OCI-LY1 (cell line): Measurements from ENCODE around the gene DLGAP4.

Experiments used
- H2AFZ ChIP-seq: fragments of 200-600 bp; sonication (generic), shearing (Covaris generic); 2 replicates; pipeline ENCODE4 v1.6.0; 2014; ENCODE audit warnings: antibody characterized with exemption, mild to moderate bottlenecking, low read length
- H3F3A ChIP-seq: fragments of 200-600 bp; sonication (generic), shearing (Covaris generic); 2 replicates; pipeline ENCODE4 v1.6.0; 2014; ENCODE audit warnings: mild to moderate bottlenecking, antibody characterized with exemption, low read length, moderate library complexity; ENCODE audit not compliant: insufficient read depth
- H3K27ac ChIP-seq: fragments of 200-600 bp; sonication (generic); 2 replicates; pipeline ENCODE4 v1.5.1; 2014; ENCODE audit warnings: low read length, mixed run types, mild to moderate bottlenecking, low read depth; ENCODE audit not compliant: poor library complexity, severe bottlenecking
- H3K27me3 ChIP-seq: fragments of 200-600 bp; sonication (generic); 2 replicates; pipeline ENCODE4 v1.6.0; 2014; ENCODE audit warnings: antibody characterized with exemption, mild to moderate bottlenecking, low read length, moderate library complexity; ENCODE audit not compliant: insufficient read depth
- H3K36me3 ChIP-seq: fragments of 200-600 bp; sonication (generic); 2 replicates; pipeline ENCODE4 v1.6.1; 2014; ENCODE audit warnings: mild to moderate bottlenecking, antibody characterized with exemption, low read length, moderate library complexity, mixed read lengths; ENCODE audit not compliant: insufficient read depth
- H3K4me1 ChIP-seq: fragments of 200-600 bp; sonication (generic); 2 replicates; pipeline ENCODE4 v1.5.1; 2014; ENCODE audit warnings: mild to moderate bottlenecking, low read length, moderate library complexity; ENCODE audit not compliant: insufficient read depth, severe bottlenecking
- H3K4me2 ChIP-seq: fragments of 200-600 bp; sonication (generic), shearing (Covaris generic); 2 replicates; pipeline ENCODE4 v1.6.1; 2014; ENCODE audit warnings: low read length
- H3K4me3 ChIP-seq: fragments of 200-600 bp; sonication (generic); 2 replicates; pipeline ENCODE4 v1.5.1; 2014; ENCODE audit warnings: low read length, low read depth, mild to moderate bottlenecking, mixed read lengths; ENCODE audit not compliant: poor library complexity, severe bottlenecking
- H3K79me2 ChIP-seq: fragments of 200-600 bp; shearing (Covaris generic); 2 replicates; pipeline ENCODE4 v1.6.1; 2016; ENCODE audit warnings: mixed run types, low read length, mixed read lengths; ENCODE audit not compliant: insufficient read depth
- H3K9ac ChIP-seq: fragments of 200-600 bp; sonication (generic), shearing (Covaris generic); 2 replicates; pipeline ENCODE4 v1.6.1; 2014; ENCODE audit warnings: mild to moderate bottlenecking, low read length, mixed read lengths
- H3K9me2 ChIP-seq: fragments of 200-600 bp; sonication (generic), shearing (Covaris generic); 2 replicates; pipeline ENCODE4 v1.6.1; 2014; ENCODE audit warnings: low read depth, mild to moderate bottlenecking, low read length, mixed read lengths
- H3K9me3 ChIP-seq: fragments of 200-600 bp; shearing (Covaris generic); 2 replicates; pipeline ENCODE4 v1.6.1; 2014; ENCODE audit warnings: low read length, mixed read lengths
- H4K20me1 ChIP-seq: fragments of 200-600 bp; sonication (generic), shearing (Covaris generic); 2 replicates; pipeline ENCODE4 v1.6.0; 2016; ENCODE audit warnings: mild to moderate bottlenecking, low read length; ENCODE audit not compliant: insufficient read depth
- CTCF ChIP-seq: fragments of 200-600 bp; sonication (generic), shearing (Covaris generic); IDR thresholded peaks from 2 replicates; pipeline ENCODE4 v1.5.1; 2017; ENCODE audit warnings: mild to moderate bottlenecking, antibody characterized with exemption, low read length, moderate library complexity, mixed read lengths
- EZH2 ChIP-seq: fragments of 200-600 bp; sonication (generic), shearing (Covaris generic); IDR thresholded peaks from 2 replicates; pipeline ENCODE4 v1.8.0; 2017; ENCODE audit warnings: borderline replicate concordance, mixed run types, mild to moderate bottlenecking, antibody characterized with exemption, low read length, moderate library complexity, mixed read lengths

Gene DLGAP4

GRCh38 chr20:36394340-36394965 is 88.3 kb downstream of the DLGAP4 start:
- H3K27ac ChIP-seq: no peak overlapping the region
- H2AFZ ChIP-seq: no peak overlapping the region
- no peaks in the 10 kb centered on the region for H3K36me3 ChIP-seq
- H3K4me3 ChIP-seq: no peak overlapping the region
- no peaks in the 10 kb centered on the region for H3F3A ChIP-seq
- H3K9me3 ChIP-seq: no peaks in the 10 kb centered on the region
- no peaks in the 10 kb centered on the region for H3K9me2 ChIP-seq
- H3K4me1 ChIP-seq: no peaks in the 10 kb centered on the region
- H3K9ac ChIP-seq: no peak overlapping the region
- H3K79me2 ChIP-seq: no peaks in the 10 kb centered on the region
- H4K20me1 ChIP-seq: no peaks in the 10 kb centered on the region
- no peak for TF ChIP-seq CTCF
- TF ChIP-seq EZH2: no peak
- H3K27me3 ChIP-seq: no peaks in the 10 kb centered on the region
- H3K4me2 ChIP-seq: no peak overlapping the region

GRCh38 chr20:36396340-36396739 is 90.2 kb downstream of the DLGAP4 start:
- Histone ChIP-seq H3K4me1 (no peaks in the 10 kb centered on the region), H4K20me1 (no peaks in the 10 kb centered on the region), H3F3A (no peaks in the 10 kb centered on the region), H3K9ac (no peak overlapping the region), H3K9me3 (no peaks in the 10 kb centered on the region), H3K4me3 (no peak overlapping the region), H2AFZ (no peak overlapping the region), H3K27me3 (no peaks in the 10 kb centered on the region), H3K9me2 (no peaks in the 10 kb centered on the region), H3K36me3 (no peaks in the 10 kb centered on the region), H3K79me2 (no peaks in the 10 kb centered on the region), H3K4me2 (no peak overlapping the region), H3K27ac (no peak overlapping the region)
- TF ChIP-seq EZH2 (no peak), CTCF (no peak)

- Histone ChIP-seq H2AFZ (no peak overlapping the region), H3K9me3 (no peaks in the 10 kb centered on the region), H3K4me3 (no peak overlapping the region), H3K4me1 (no peaks in the 10 kb centered on the region), H3F3A (no peaks in the 10 kb centered on the region), H3K9me2 (no peaks in the 10 kb centered on the region), H3K27me3 (no peaks in the 10 kb centered on the region), H3K27ac (no peak overlapping the region), H3K79me2 (no peaks in the 10 kb centered on the region), H3K9ac (no peak overlapping the region), H3K4me2 (no peak overlapping the region), H3K36me3 (no peaks in the 10 kb centered on the region), H4K20me1 (no peaks in the 10 kb centered on the region)
- TF ChIP-seq EZH2: no peak
- TF ChIP-seq CTCF: no peak
Observed at GRCh38 chr20:36396847-36397630, 90.9 kb downstream of the DLGAP4 start.
